ENCODE measurements around the gene OOSP3. TPM values are rescaled to one million over a fixed set of nuclear protein-coding genes. Genes with fewer than 3 reads are reported as not detected.

The OOSP3 gene
- total RNA-seq (2021) = not detected in 2 replicates
- Bru-seq, nascent RNA = percentile 27 among the genes with signal in this experiment
- percentile 36 among the genes with signal in this experiment for BruChase-seq, experiment 1, labeled RNA remaining after a 2-hour chase
- percentile 23 among the genes with signal in this experiment for BruChase-seq, experiment 2, labeled RNA remaining after a 6-hour chase
- long read RNA-seq = 0 reads

- H3K4me2 ChIP-seq = no peak within 1 kb of the TSS
- TF ChIP-seq CTCF (conservative IDR thresholded peaks at IDR 0.05) (no peak), EZH2 (IDR thresholded peaks at IDR 0.05; ENCODE audit: low read depth) (no peak)
- no peak within 1 kb of the TSS for H3K4me3 ChIP-seq
- no peak for DNase-seq
- no peak within 1 kb of the TSS for H2AFZ ChIP-seq
- H3K9me2 ChIP-seq (ENCODE audit: insufficient read depth) = no peaks in the 10 kb centered on the region
- intact Hi-C loops (cut with micrococcal nuclease; ENCODE audit: unreplicated experiment) = no loop called here
- H4K20me1 ChIP-seq (ENCODE audit: insufficient read depth) = no peaks in the 10 kb centered on the region
- ChIA-PET CTCF (no interaction called here), POLR2A (ENCODE audit: unreplicated experiment) (no interaction called here)
- no peaks in the 10 kb centered on the region for H3K4me1 ChIP-seq (replicated peaks; ENCODE audit: insufficient read depth)
- no peaks in the 10 kb centered on the region for H3K36me3 ChIP-seq (ENCODE audit: low read depth)
- no peaks in the 10 kb centered on the region for H3F3A ChIP-seq (ENCODE audit: insufficient read depth, low read depth)
- BruUV-seq (replicated peaks) = no TSS peak
- no peak within 1 kb of the TSS for H3K27ac ChIP-seq
- no peaks in the 10 kb centered on the region for H3K27me3 ChIP-seq (ENCODE audit: insufficient read depth, low read depth)
- no peaks in the 10 kb centered on the region for H3K79me2 ChIP-seq (ENCODE audit: low read depth)
- no peaks in the 10 kb centered on the region for H3K9me3 ChIP-seq (ENCODE audit: insufficient read depth, low read depth)
Observed at GRCh38 chr11:59878575-59878974, at the start of gene OOSP3. Gene OOSP3 (plus strand): TSS chr11:59878782. CDS start chr11:59878809, 27 bp downstream.

GRCh38 chr11:59829358-59829757 is 49.2 kb upstream of the OOSP3 start:
- CTCF ChIA-PET = interaction anchor here (1.0 kb wide), 1 partner anchor 90 kb away, joined by 3 read pairs; no protein-coding TSS in a partner anchor
- H3K4me3 ChIP-seq = no peak overlapping the region
- H3K79me2 ChIP-seq (ENCODE audit: low read depth) = no peaks in the 10 kb centered on the region
- H3F3A ChIP-seq (ENCODE audit: insufficient read depth, low read depth) = no peaks in the 10 kb centered on the region
- intact Hi-C loops (cut with micrococcal nuclease; ENCODE audit: unreplicated experiment) = loop anchor here (10.0 kb wide), 1 partner anchor 195 kb away; no protein-coding TSS in a partner anchor
- no peak overlapping the region for H2AFZ ChIP-seq
- no peaks in the 10 kb centered on the region for H3K36me3 ChIP-seq (ENCODE audit: low read depth)
- no TSS peak for BruUV-seq (replicated peaks)
- H3K4me2 ChIP-seq = no peak overlapping the region
- H3K27ac ChIP-seq = no peak overlapping the region
- POLR2A ChIA-PET (ENCODE audit: unreplicated experiment) = no interaction called here
- H3K9me2 ChIP-seq (ENCODE audit: insufficient read depth) = no peaks in the 10 kb centered on the region; the same call in 1 of the 2 replicates
- H4K20me1 ChIP-seq (ENCODE audit: insufficient read depth) = no peaks in the 10 kb centered on the region
- no peak for DNase-seq
- H3K4me1 ChIP-seq (replicated peaks; ENCODE audit: insufficient read depth) = no peaks in the 10 kb centered on the region
- TF ChIP-seq EZH2 (IDR thresholded peaks at IDR 0.05; ENCODE audit: low read depth) (no peak), CTCF (conservative IDR thresholded peaks at IDR 0.05) (no peak)
- no peaks in the 10 kb centered on the region for H3K9me3 ChIP-seq (ENCODE audit: insufficient read depth, low read depth)
- H3K27me3 ChIP-seq (ENCODE audit: insufficient read depth, low read depth) = no peaks in the 10 kb centered on the region

- ChIA-PET POLR2A (ENCODE audit: unreplicated experiment) (no interaction called here), CTCF (no interaction called here)
- intact Hi-C loops (cut with micrococcal nuclease; ENCODE audit: unreplicated experiment) = no loop called here
- BruUV-seq (replicated peaks) = no TSS peak
- Histone ChIP-seq H3K4me2 (no peak overlapping the region), H2AFZ (no peak overlapping the region), H3K27me3 (ENCODE audit: insufficient read depth, low read depth) (no peaks in the 10 kb centered on the region), H3K36me3 (ENCODE audit: low read depth) (no peaks in the 10 kb centered on the region), H3F3A (ENCODE audit: insufficient read depth, low read depth) (no peaks in the 10 kb centered on the region), H3K4me1 (replicated peaks; ENCODE audit: insufficient read depth) (no peaks in the 10 kb centered on the region), H3K4me3 (no peak overlapping the region), H4K20me1 (ENCODE audit: insufficient read depth) (no peaks in the 10 kb centered on the region), H3K9me3 (ENCODE audit: insufficient read depth, low read depth) (no peaks in the 10 kb centered on the region), H3K9me2 (ENCODE audit: insufficient read depth) (no peaks in the 10 kb centered on the region), H3K27ac (no peak overlapping the region), H3K79me2 (ENCODE audit: low read depth) (no peaks in the 10 kb centered on the region)
- no peak for DNase-seq
- TF ChIP-seq EZH2 (IDR thresholded peaks at IDR 0.05; ENCODE audit: low read depth) (no peak), CTCF (conservative IDR thresholded peaks at IDR 0.05) (no peak)
Observed at GRCh38 chr11:59833602-59834001, 45.0 kb upstream of the OOSP3 start.

Data from PC-9 (cell line).